Immature natural killer cell (primary cell): ENCODE measurements around the gene SUFU. TPM values are rescaled to one million over a fixed set of nuclear protein-coding genes. Genes with fewer than 3 reads are reported as not detected.

Source experiments
- DNase-seq, 3 donors: peaks; one replicate each; pipeline ENCODE4 v3.0.0; 2022; ENCODE audit warnings: mixed read lengths in 1 of 3
- H3K27ac Mint-ChIP-seq, 6 donors: one replicate each; pipeline ENCODE4 v1.8.0; 2020; ENCODE audit warnings: mixed read lengths in 6 of 6, mild to moderate bottlenecking in 5 of 6, inconsistent platforms in 4 of 6, moderate library complexity in 3 of 6
- H3K27me3 Mint-ChIP-seq, 3 donors: one replicate each; pipeline ENCODE4 v1.8.0; 2020 to 2021; ENCODE audit warnings: low read depth in 3 of 3, mild to moderate bottlenecking in 3 of 3, mixed read lengths in 3 of 3, moderate library complexity in 3 of 3, inconsistent platforms in 1 of 3
- H3K36me3 Mint-ChIP-seq, 3 donors: one replicate each; pipeline ENCODE4 v1.8.0; 2020; ENCODE audit warnings: mixed read lengths in 3 of 3, inconsistent platforms in 2 of 3, mild to moderate bottlenecking in 2 of 3
- H3K4me1 Mint-ChIP-seq, 2 donors: one replicate each; pipeline ENCODE4 v1.8.0; 2020; ENCODE audit warnings: inconsistent platforms in 2 of 2, mild to moderate bottlenecking in 2 of 2, mixed read lengths in 2 of 2, moderate library complexity in 1 of 2
- H3K4me3 Mint-ChIP-seq, 5 donors: one replicate each; pipeline ENCODE4 v1.8.0; 2020; ENCODE audit warnings: mild to moderate bottlenecking in 5 of 5, mixed read lengths in 5 of 5, inconsistent platforms in 3 of 5, moderate library complexity in 3 of 5
- H3K9me3 Mint-ChIP-seq, 6 donors: one replicate each; pipeline ENCODE4 v1.8.0; 2020; ENCODE audit warnings: mild to moderate bottlenecking in 6 of 6, mixed read lengths in 6 of 6, inconsistent platforms in 4 of 6, moderate library complexity in 3 of 6
- polyA plus RNA-seq, 3 donors: library from polyadenylated mRNA; unstranded; fragments of 300-500 nt; fragmentation: Illumina TruSeq; gene quantifications; one replicate each; pipeline ENCODE4 v1.2.3, GENCODE V29; 2021

The SUFU gene
- polyA plus RNA-seq, 3 donors from 2014 or later, result 1.3 to 6.7 (median 2.1) TPM

DNA sequence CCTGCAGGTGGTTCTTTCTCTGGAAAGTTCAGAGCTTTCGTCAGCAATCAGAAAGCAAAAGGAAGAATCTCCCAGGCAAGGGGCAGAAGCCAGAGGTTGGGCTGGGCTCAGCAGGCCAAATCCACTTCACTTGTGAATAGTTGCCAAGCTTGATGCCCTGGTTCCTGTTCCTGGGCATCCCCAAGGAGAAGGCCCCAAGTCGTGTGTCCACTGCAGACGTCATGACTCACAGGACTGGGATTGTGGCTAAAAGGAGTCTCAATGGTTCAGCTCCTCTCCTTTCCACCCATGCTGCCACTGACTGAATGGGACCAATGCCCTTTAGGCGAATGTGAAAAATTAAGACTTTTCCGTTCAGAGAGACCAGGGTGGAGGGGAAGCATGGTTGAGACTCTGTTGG, 101.9 kb downstream of the SUFU start:
- no peak overlapping the region for H3K27ac Mint-ChIP-seq

DNA sequence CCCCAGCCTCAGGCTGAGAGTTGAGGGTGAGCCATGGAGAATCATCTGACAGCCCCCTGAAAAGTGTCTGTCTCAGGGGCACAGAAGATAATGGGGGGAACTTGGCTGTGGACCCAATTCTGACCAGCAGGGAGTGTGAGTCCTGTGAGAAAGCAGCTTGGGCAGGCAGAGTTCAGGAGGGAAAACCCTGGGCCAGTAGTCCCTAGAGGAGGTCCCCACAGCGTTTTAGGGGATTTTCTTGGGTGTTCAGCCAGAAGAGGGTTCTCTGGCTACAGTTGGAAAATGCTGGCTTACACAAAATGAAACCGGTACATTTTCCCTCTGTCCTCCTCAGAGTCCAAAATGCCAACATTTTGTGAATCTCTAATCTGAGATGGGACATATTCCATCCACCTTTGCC, 104.7 kb downstream of the SUFU start:
- H3K27ac Mint-ChIP-seq, result no peak overlapping the region
- DNase-seq, result no peak
- H3K4me3 Mint-ChIP-seq, result no peak overlapping the region
- H3K9me3 Mint-ChIP-seq, result no peaks in the 10 kb centered on the region
- peaks cover 0 to 3% (median 2%) of the 10 kb centered on the region in 3 donors for H3K27me3 Mint-ChIP-seq
- H3K36me3 Mint-ChIP-seq, result peaks cover 3 to 15% (median 14%) of the 10 kb centered on the region in 3 donors
- H3K4me1 Mint-ChIP-seq, result no peaks in the 10 kb centered on the region

More for the DNA sequence above, 101.9 kb downstream of the SUFU start:
- Mint-ChIP-seq H3K27me3 (peaks cover 0 to 3% (median 0%) of the 10 kb centered on the region in 3 donors), H3K36me3 (peaks cover 4 to 16% (median 16%) of the 10 kb centered on the region in 3 donors), H3K9me3 (no peaks in the 10 kb centered on the region), H3K4me3 (no peak overlapping the region), H3K4me1 (no peaks in the 10 kb centered on the region)
- DNase-seq, result no peak

GRCh38 chr10:102610441-102610887, 106.7 kb downstream of the SUFU start:
- no peak for DNase-seq
- H3K27ac Mint-ChIP-seq, result no peak overlapping the region
- H3K27me3 Mint-ChIP-seq, result peaks cover 0 to 3% (median 2%) of the 10 kb centered on the region in 3 donors
- no peaks in the 10 kb centered on the region for H3K4me1 Mint-ChIP-seq
- no peak overlapping the region for H3K4me3 Mint-ChIP-seq
- H3K9me3 Mint-ChIP-seq, result no peaks in the 10 kb centered on the region
- peaks cover 0 to 11% (median 4%) of the 10 kb centered on the region in 3 donors for H3K36me3 Mint-ChIP-seq

GRCh38 chr10:102611514-102612087, 107.8 kb downstream of the SUFU start:
- Mint-ChIP-seq H3K9me3 (no peaks in the 10 kb centered on the region), H3K36me3 (peaks cover 0 to 9% (median 1%) of the 10 kb centered on the region in 3 donors), H3K4me1 (no peaks in the 10 kb centered on the region), H3K4me3 (no peak overlapping the region), H3K27me3 (peaks cover 0 to 3% (median 2%) of the 10 kb centered on the region in 3 donors), H3K27ac (no peak overlapping the region)
- DNase-seq, result no peak

GRCh38 chr10:102612964-102613275, 109.1 kb downstream of the SUFU start:
- Mint-ChIP-seq H3K4me1 (no peaks in the 10 kb centered on the region), H3K27ac (peak overlapping the region in 2 of 6 donors; percentile 18 to 48), H3K36me3 (peaks cover 3 to 13% (median 4%) of the 10 kb centered on the region in 3 donors), H3K9me3 (no peaks in the 10 kb centered on the region), H3K4me3 (no peak overlapping the region), H3K27me3 (peaks cover 0 to 3% (median 2%) of the 10 kb centered on the region in 3 donors)
- no peak for DNase-seq

DNA sequence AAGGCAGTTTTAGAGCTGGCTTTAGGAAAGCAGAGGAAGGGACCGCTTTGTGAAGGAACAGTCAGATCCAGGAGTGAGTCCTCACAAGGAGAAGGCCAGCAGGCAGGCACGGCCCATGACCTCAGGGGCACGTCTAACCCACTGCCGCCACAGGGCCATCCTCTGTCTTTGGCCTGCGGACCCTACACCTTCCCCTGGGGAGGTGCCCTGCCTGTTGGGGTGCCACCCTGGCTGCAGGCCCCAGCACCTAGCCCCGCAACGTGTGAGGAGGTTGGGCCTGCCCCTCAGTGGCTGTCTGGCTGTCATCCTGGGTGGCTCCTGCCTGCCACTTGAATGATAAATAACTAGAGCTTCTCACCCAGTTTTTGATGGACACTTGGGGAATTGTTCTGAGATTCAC, 109.5 kb downstream of the SUFU start:
- H3K4me1 Mint-ChIP-seq, result no peaks in the 10 kb centered on the region
- no peak overlapping the region for H3K27ac Mint-ChIP-seq
- no peak overlapping the region for H3K4me3 Mint-ChIP-seq
- H3K36me3 Mint-ChIP-seq, result peaks cover 5 to 17% (median 6%) of the 10 kb centered on the region in 3 donors
- peaks cover 0 to 2% (median 2%) of the 10 kb centered on the region in 3 donors for H3K27me3 Mint-ChIP-seq
- no peak for DNase-seq
- H3K9me3 Mint-ChIP-seq, result no peaks in the 10 kb centered on the region

- Mint-ChIP-seq H3K4me3 (no peak overlapping the region), H3K4me1 (no peaks in the 10 kb centered on the region), H3K36me3 (peaks cover 7 to 22% (median 9%) of the 10 kb centered on the region in 3 donors), H3K9me3 (no peaks in the 10 kb centered on the region), H3K27me3 (peaks cover 0 to 2% (median 2%) of the 10 kb centered on the region in 3 donors), H3K27ac (peak overlapping the region in 1 of 6 donors; percentile 16)
- no peak for DNase-seq
These were observed 110.0 kb downstream of the SUFU start for GRCh38 chr10:102613785-102614184.

GRCh38 chr10:102614888-102615287, 111.1 kb downstream of the SUFU start:
- peak overlapping the region in 1 of 6 donors; percentile 45 for H3K27ac Mint-ChIP-seq
- DNase-seq, result no peak
- H3K27me3 Mint-ChIP-seq, result peaks cover 0 to 2% (median 0%) of the 10 kb centered on the region in 3 donors
- peaks cover 7 to 16% (median 9%) of the 10 kb centered on the region in 3 donors for H3K36me3 Mint-ChIP-seq
- H3K4me3 Mint-ChIP-seq, result no peak overlapping the region
- H3K4me1 Mint-ChIP-seq, result no peaks in the 10 kb centered on the region
- no peaks in the 10 kb centered on the region for H3K9me3 Mint-ChIP-seq

GRCh38 chr10:102615361-102615760, 111.6 kb downstream of the SUFU start:
- DNase-seq, result no peak
- H3K36me3 Mint-ChIP-seq, result peaks cover 7 to 16% (median 9%) of the 10 kb centered on the region in 3 donors
- H3K27me3 Mint-ChIP-seq, result peaks cover 0 to 2% (median 0%) of the 10 kb centered on the region in 3 donors
- H3K27ac Mint-ChIP-seq, result peak overlapping the region in 1 of 6 donors; percentile 45
- H3K4me3 Mint-ChIP-seq, result no peak overlapping the region
- H3K9me3 Mint-ChIP-seq, result no peaks in the 10 kb centered on the region
- H3K4me1 Mint-ChIP-seq, result no peaks in the 10 kb centered on the region

GRCh38 chr10:102616066-102616770, 112.4 kb downstream of the SUFU start:
- Mint-ChIP-seq H3K27ac (no peak overlapping the region), H3K27me3 (peaks cover 0 to 2% (median 0%) of the 10 kb centered on the region in 3 donors), H3K36me3 (peaks cover 7 to 16% (median 9%) of the 10 kb centered on the region in 3 donors), H3K4me1 (no peaks in the 10 kb centered on the region), H3K4me3 (no peak overlapping the region), H3K9me3 (no peaks in the 10 kb centered on the region)
- DNase-seq, result no peak

DNA sequence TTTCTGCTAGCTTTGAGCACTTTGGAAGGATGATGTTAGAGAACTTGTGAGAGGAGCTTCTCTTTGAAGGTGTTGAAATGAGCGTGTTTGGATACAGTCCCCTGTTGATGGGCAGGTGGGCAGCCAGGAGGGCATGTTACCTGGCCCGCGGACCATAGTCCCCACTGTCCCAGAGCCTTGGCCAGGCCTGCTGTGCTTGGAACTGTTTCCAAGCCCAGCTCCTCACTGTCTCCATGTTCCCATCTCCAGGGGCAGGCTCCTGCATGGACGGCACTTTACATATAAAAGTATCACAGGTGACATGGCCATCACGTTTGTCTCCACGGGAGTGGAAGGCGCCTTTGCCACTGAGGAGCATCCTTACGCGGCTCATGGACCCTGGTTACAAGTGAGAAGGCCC, 113.3 kb downstream of the SUFU start:
- DNase-seq, result no peak
- Mint-ChIP-seq H3K36me3 (peaks cover 7 to 16% (median 9%) of the 10 kb centered on the region in 3 donors), H3K27me3 (no peaks in the 10 kb centered on the region), H3K4me1 (no peaks in the 10 kb centered on the region), H3K4me3 (no peak overlapping the region), H3K9me3 (no peaks in the 10 kb centered on the region), H3K27ac (no peak overlapping the region)

DNA sequence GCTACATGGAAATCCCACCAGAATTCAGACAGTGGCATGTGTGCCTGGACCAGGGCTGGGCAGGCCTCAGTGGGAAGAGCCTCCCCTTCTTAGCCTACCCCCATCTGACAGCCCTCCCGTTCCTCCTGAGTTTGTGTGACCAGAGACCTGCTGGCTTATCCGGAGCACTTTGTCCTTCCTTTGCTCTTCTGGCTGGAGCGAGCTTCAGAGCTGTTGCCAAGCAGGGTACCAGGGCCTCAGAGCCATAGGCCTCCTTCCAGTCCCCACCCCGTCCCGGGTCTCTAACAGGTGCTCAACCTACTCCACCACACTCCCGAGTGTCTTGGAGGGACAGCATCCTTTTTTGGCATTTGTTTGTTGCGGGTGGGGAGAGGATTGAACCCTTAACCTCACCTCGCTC, 114.0 kb downstream of the SUFU start:
- Mint-ChIP-seq H3K36me3 (peaks cover 7 to 16% (median 9%) of the 10 kb centered on the region in 3 donors), H3K4me1 (no peaks in the 10 kb centered on the region), H3K27ac (peak overlapping the region in 1 of 6 donors; percentile 51), H3K27me3 (no peaks in the 10 kb centered on the region), H3K9me3 (no peaks in the 10 kb centered on the region), H3K4me3 (no peak overlapping the region)
- DNase-seq, result no peak

DNA sequence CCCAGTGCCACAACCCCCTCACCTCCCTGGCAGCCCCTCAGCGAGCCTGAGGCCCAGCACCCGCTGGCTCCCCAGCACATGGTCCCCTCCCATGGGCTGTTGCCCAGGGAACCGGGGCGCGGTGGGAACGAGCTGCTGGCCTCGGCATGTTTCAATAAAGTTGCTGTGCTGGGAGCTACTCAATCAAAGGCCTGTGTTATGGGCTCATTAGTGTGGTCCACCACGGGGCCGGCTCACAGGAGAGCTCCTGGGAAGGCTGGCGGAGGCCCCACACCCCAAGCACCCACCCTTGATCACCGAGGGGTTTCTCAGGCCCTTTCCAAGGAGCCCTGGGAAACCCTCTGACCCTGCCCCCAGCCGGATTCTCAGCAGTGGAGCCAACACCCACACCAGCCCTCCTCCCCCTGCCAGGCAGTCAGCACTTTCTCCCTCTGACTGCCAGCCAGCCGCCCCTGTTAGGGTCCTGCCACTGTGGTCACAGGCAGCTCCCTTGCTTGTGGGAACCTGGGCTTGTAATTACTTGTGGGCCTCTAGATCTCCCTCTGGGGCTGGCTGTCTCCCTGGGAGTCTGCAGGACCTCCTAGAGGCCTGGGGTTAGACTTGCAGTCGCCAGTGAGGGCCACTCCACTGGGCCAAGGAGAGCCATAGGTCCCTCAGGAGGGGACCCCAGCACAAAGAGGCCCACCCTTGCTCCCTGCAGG, 115.7 kb downstream of the SUFU start:
- H3K4me3 Mint-ChIP-seq, result no peak overlapping the region
- H3K36me3 Mint-ChIP-seq, result peaks cover 7 to 20% (median 12%) of the 10 kb centered on the region in 3 donors
- DNase-seq, result no peak
- peak overlapping the region in 1 of 6 donors; percentile 39 for H3K27ac Mint-ChIP-seq
- H3K27me3 Mint-ChIP-seq, result no peaks in the 10 kb centered on the region
- H3K4me1 Mint-ChIP-seq, result no peaks in the 10 kb centered on the region
- H3K9me3 Mint-ChIP-seq, result no peaks in the 10 kb centered on the region

DNA sequence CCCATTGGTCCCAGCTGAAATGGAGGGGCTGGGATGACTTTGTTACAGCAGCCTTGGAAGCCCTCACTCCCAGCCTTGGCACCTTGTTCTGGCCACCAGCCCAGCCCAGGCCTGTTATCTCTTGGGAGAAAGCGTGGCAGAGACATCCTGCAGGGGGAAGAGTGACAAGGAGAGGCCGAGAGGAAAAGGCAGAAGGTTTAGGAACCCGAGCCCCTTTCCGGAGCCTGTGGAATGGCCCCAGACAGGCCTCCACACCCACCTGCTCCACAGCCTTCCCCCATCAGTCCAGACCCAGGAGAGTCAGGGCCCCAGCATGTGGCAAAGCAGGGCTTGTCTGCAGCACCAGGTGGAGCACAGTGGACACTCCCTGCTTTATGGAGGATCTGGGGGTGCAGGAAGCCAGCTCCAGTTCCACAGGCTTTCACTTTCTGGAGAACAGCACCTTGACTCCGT, 116.4 kb downstream of the SUFU start:
- peaks cover 7 to 20% (median 12%) of the 10 kb centered on the region in 3 donors for H3K36me3 Mint-ChIP-seq
- no peaks in the 10 kb centered on the region for H3K9me3 Mint-ChIP-seq
- no peak for DNase-seq
- H3K4me3 Mint-ChIP-seq, result no peak overlapping the region
- peak overlapping the region in 1 of 6 donors; percentile 53 for H3K27ac Mint-ChIP-seq
- no peaks in the 10 kb centered on the region for H3K27me3 Mint-ChIP-seq
- no peaks in the 10 kb centered on the region for H3K4me1 Mint-ChIP-seq
